CD14-positive monocyte (primary cell): Measurements from ENCODE around the gene AGRP. TPM values are rescaled to one million over a fixed set of nuclear protein-coding genes. Genes with fewer than 3 reads are reported as not detected.

Experiments used
- DNase-seq, 3 donors: peaks; one replicate each; pipeline ENCODE4 v3.0.0-alpha.2; 2011 to 2022
- H2AFZ ChIP-seq: 2 replicates; pipeline ENCODE4 v1.6.0; 2012; ENCODE audit warnings: mild to moderate bottlenecking, low read depth, low read length, inconsistent platforms; ENCODE audit not compliant: insufficient read depth, poor library complexity, severe bottlenecking
- H3K27ac ChIP-seq, 2 donors: 1 replicate in 1 of 2; 2 replicates in 1 of 2; pipeline ENCODE4 v1.5.1; 2012 to 2013; ENCODE audit warnings: low read length in 2 of 2, control low read depth in 1 of 2, inconsistent platforms in 1 of 2, low read depth in 1 of 2, mild to moderate bottlenecking in 1 of 2
- H3K27me3 ChIP-seq, 2 donors: one replicate each; pipeline versions ENCODE4 v1.6.0 to v1.6.1; 2011 to 2013; ENCODE audit warnings: low read length in 2 of 2; ENCODE audit not compliant: control insufficient read depth in 2 of 2, insufficient read depth in 2 of 2
- H3K36me3 ChIP-seq, 2 donors: replicated peaks in 1 of 2; 1 replicate in 1 of 2; 2 replicates in 1 of 2; pipeline versions ENCODE4 v1.5.1 to v1.6.1; 2012 to 2013; ENCODE audit warnings: low read length in 2 of 2, control low read depth in 1 of 2, inconsistent platforms in 1 of 2, mild to moderate bottlenecking in 1 of 2; ENCODE audit not compliant: insufficient read depth in 2 of 2, control insufficient read depth in 1 of 2
- H3K4me1 ChIP-seq, 2 donors: 1 replicate in 1 of 2; 2 replicates in 1 of 2; pipeline versions ENCODE4 v1.5.1 to v1.6.1; 2012 to 2013; ENCODE audit warnings: low read length in 2 of 2, control low read depth in 1 of 2, inconsistent platforms in 1 of 2, mild to moderate bottlenecking in 1 of 2, moderate library complexity in 1 of 2; ENCODE audit not compliant: insufficient read depth in 2 of 2, control insufficient read depth in 1 of 2
- H3K4me2 ChIP-seq: replicated peaks from 2 replicates; pipeline ENCODE3; 2012; ENCODE audit warnings: low read length, moderate library complexity, mild to moderate bottlenecking; ENCODE audit not compliant: poor library complexity, severe bottlenecking; ENCODE audit errors: extremely low read depth
- H3K4me3 ChIP-seq, 3 experiments: fragments of 200-600 bp in 1 of 3; sonication (generic) in 1 of 3; replicated peaks in 1 of 3; 1 replicate in 2 of 3; 2 replicates in 1 of 3; pipeline ENCODE4 v1.5.1; 2011 to 2013; ENCODE audit warnings: low read length in 3 of 3, mild to moderate bottlenecking in 3 of 3, control low read depth in 2 of 3, low read depth in 2 of 3, inconsistent platforms in 1 of 3, moderate library complexity in 1 of 3
- H3K79me2 ChIP-seq: 2 replicates; pipeline ENCODE4 v1.6.0; 2012; ENCODE audit warnings: mild to moderate bottlenecking, control low read depth, inconsistent platforms, low read length, moderate library complexity; ENCODE audit not compliant: insufficient read depth
- H3K9ac ChIP-seq: 2 replicates; pipeline ENCODE4 v1.6.0; 2017; ENCODE audit warnings: low read length, mild to moderate bottlenecking; ENCODE audit not compliant: insufficient read depth, poor library complexity, severe bottlenecking
- H3K9me3 ChIP-seq, 2 donors: replicated peaks in 1 of 2; 1 replicate in 1 of 2; 2 replicates in 1 of 2; pipeline versions ENCODE4 v1.5.1 to v1.6.1; 2012 to 2013; ENCODE audit warnings: low read length in 2 of 2, control low read depth in 1 of 2; ENCODE audit not compliant: control insufficient read depth in 1 of 2, insufficient read depth in 1 of 2
- H4K20me1 ChIP-seq: 2 replicates; pipeline ENCODE4 v1.6.0; 2012; ENCODE audit warnings: mild to moderate bottlenecking, low read length, control low read depth, moderate library complexity; ENCODE audit not compliant: insufficient read depth
- H3K27ac Mint-ChIP-seq, 7 donors: one replicate each; pipeline ENCODE4 v1.8.0; 2020; ENCODE audit warnings: mild to moderate bottlenecking in 7 of 7, mixed read lengths in 7 of 7, moderate library complexity in 6 of 7, inconsistent platforms in 2 of 7
- H3K27me3 Mint-ChIP-seq, 3 donors: one replicate each; pipeline ENCODE4 v1.8.0; 2021 to 2022; ENCODE audit warnings: low read depth in 3 of 3, mild to moderate bottlenecking in 3 of 3, mixed read lengths in 3 of 3, moderate library complexity in 3 of 3, inconsistent platforms in 1 of 3
- H3K36me3 Mint-ChIP-seq, 2 donors: one replicate each; pipeline ENCODE4 v1.8.0; 2020; ENCODE audit warnings: mixed read lengths in 2 of 2, inconsistent platforms in 1 of 2, mild to moderate bottlenecking in 1 of 2
- H3K4me1 Mint-ChIP-seq: one replicate; pipeline ENCODE4 v1.8.0; 2020; ENCODE audit warnings: mild to moderate bottlenecking, mixed read lengths
- H3K4me3 Mint-ChIP-seq, 2 donors: one replicate each; pipeline ENCODE4 v1.8.0; 2020; ENCODE audit warnings: mild to moderate bottlenecking in 2 of 2, mixed read lengths in 2 of 2, moderate library complexity in 1 of 2
- H3K9me3 Mint-ChIP-seq, 7 donors: one replicate each; pipeline ENCODE4 v1.8.0; 2020 to 2022; ENCODE audit warnings: mixed read lengths in 7 of 7, mild to moderate bottlenecking in 6 of 7, moderate library complexity in 6 of 7, inconsistent platforms in 2 of 7
- CTCF ChIP-seq: fragments of 200-600 bp; IDR thresholded peaks from one replicate; pipeline ENCODE4 v1.8.0; 2022; ENCODE audit warnings: antibody characterized with exemption, mild to moderate bottlenecking
- WGBS: methylation state at CpG from one replicate; pipeline ENCODE4 v1.1.5; 2013; ENCODE audit warnings: missing lambda C conversion rate; ENCODE audit not compliant: insufficient coverage; 5-methylcytosine and 5-hydroxymethylcytosine counted together
- intact Hi-C, 2 donors: fragments of 100-400 bp; cut with micrococcal nuclease; formaldehyde crosslinking; loops; one replicate each; pipeline versions ENCODE4 v1.15.0 to v1.15.1; 2023
- polyA plus RNA-seq, 3 donors: library from polyadenylated mRNA; depleted of rRNA in 1 of 3; unstranded in 2 of 3; stranded (reverse) in 1 of 3; fragments of 300-500 nt in 2 of 3; fragments of >200 nt in 1 of 3; fragmentation: Illumina TruSeq in 2 of 3; gene quantifications; 1 replicate in 2 of 3; 2 replicates in 1 of 3; pipeline ENCODE4 v1.2.3, GENCODE V29; 2012 to 2021

The AGRP gene
- polyA plus RNA-seq, 3 donors = 0.32 to 0.54 TPM; not detected in 1

- H3K79me2 ChIP-seq = peaks cover 100% of the 10 kb centered on the region
- no peak overlapping the region for H3K4me2 ChIP-seq
- peaks cover 100% of the 10 kb centered on the region for H4K20me1 ChIP-seq
- no peak overlapping the region for H3K9ac ChIP-seq
- H3K36me3 ChIP-seq = peaks cover 61 to 95% of the 10 kb centered on the region in 2 donors
- Mint-ChIP-seq H3K4me3 (no peak overlapping the region), H3K27ac (peak overlapping the region in 4 of 7 donors; percentile 35 to 80 (median 45)), H3K36me3 (peaks cover 40 to 78% of the 10 kb centered on the region in 2 donors), H3K4me1 (peaks cover 40% of the 10 kb centered on the region), H3K9me3 (no peaks in the 10 kb centered on the region), H3K27me3 (no peaks in the 10 kb centered on the region)
- TF ChIP-seq CTCF = no peak
- H2AFZ ChIP-seq = no peak overlapping the region
- H3K4me1 ChIP-seq = peaks cover 10 to 22% of the 10 kb centered on the region in 2 donors
- H3K27me3 ChIP-seq = no peaks in the 10 kb centered on the region
- H3K9me3 ChIP-seq = no peaks in the 10 kb centered on the region
- intact Hi-C loops = no loop called here
- WGBS = 96% methylated on average over 3 of the region's 5 CpGs
- H3K4me3 ChIP-seq = no peak overlapping the region
- DNase-seq = no peak
- peak overlapping the region in 1 of 2 donors; percentile 61 for H3K27ac ChIP-seq
Observed at GRCh38 chr16:67460168-67460567, 23.2 kb downstream of the AGRP start.

- peaks cover 10 to 22% of the 10 kb centered on the region in 2 donors for H3K4me1 ChIP-seq
- H2AFZ ChIP-seq = no peak overlapping the region
- H3K27me3 Mint-ChIP-seq = no peaks in the 10 kb centered on the region
- H3K27ac ChIP-seq = peak overlapping the region in 1 of 2 donors; percentile 61
- H3K36me3 ChIP-seq = peaks cover 64 to 95% of the 10 kb centered on the region in 2 donors
- DNase-seq = no peak
- WGBS = 94% methylated on average over 3 of the region's 3 CpGs
- no peak overlapping the region for H3K4me3 Mint-ChIP-seq
- intact Hi-C loops = no loop called here
- no peak for TF ChIP-seq CTCF
- H3K27ac Mint-ChIP-seq = peak overlapping the region in 3 of 7 donors; percentile 35 to 80 (median 50)
- H3K79me2 ChIP-seq = peaks cover 100% of the 10 kb centered on the region
- H3K4me1 Mint-ChIP-seq = peaks cover 39% of the 10 kb centered on the region
- no peaks in the 10 kb centered on the region for H3K9me3 Mint-ChIP-seq
- H3K36me3 Mint-ChIP-seq = peaks cover 40 to 82% of the 10 kb centered on the region in 2 donors
- no peak overlapping the region for H3K9ac ChIP-seq
- no peak overlapping the region for H3K4me2 ChIP-seq
- H3K4me3 ChIP-seq = no peak overlapping the region
- peaks cover 100% of the 10 kb centered on the region for H4K20me1 ChIP-seq
- H3K9me3 ChIP-seq = no peaks in the 10 kb centered on the region
- H3K27me3 ChIP-seq = no peaks in the 10 kb centered on the region
Observed at GRCh38 chr16:67459861-67460150, 23.5 kb downstream of the AGRP start.
